Keratinocyte (primary cell): Measurements from ENCODE around the gene SACM1L. TPM values are rescaled to one million over a fixed set of nuclear protein-coding genes. Genes with fewer than 3 reads are reported as not detected.
A peak's percentile ranks its signal among the peaks of the same experiment; 100 is the strongest.

ENCODE experiments used
- DNase-seq: peaks from one replicate; pipeline ENCODE4 v3.0.0-alpha.2; 2011; ENCODE audit warnings: low read depth, missing footprints, low spot score
- FAIRE-seq: peaks from 2 replicates; lab custom pipeline; 2011; peaks lifted over from hg19 to GRCh38; lab: Jason Lieb, UNC
- H2AFZ ChIP-seq: 2 replicates; pipeline ENCODE4 v1.6.0; 2012; ENCODE audit warnings: low read length, control low read depth, inconsistent platforms; ENCODE audit not compliant: control insufficient read depth
- H3K27ac ChIP-seq: 2 replicates; pipeline ENCODE4 v1.5.1; 2011; ENCODE audit warnings: low read length; ENCODE audit not compliant: control insufficient read depth, insufficient read depth
- H3K27me3 ChIP-seq: 3 replicates; pipeline ENCODE4 v1.6.0; 2011; ENCODE audit warnings: low read length; ENCODE audit not compliant: control insufficient read depth, insufficient read depth; ENCODE audit errors: extremely low read depth
- H3K36me3 ChIP-seq, 2 experiments: 2 replicates in 1 of 2; 3 replicates in 1 of 2; pipeline ENCODE4 v1.5.1; 2011; ENCODE audit warnings: low read length in 2 of 2, mild to moderate bottlenecking in 1 of 2; ENCODE audit not compliant: control insufficient read depth in 2 of 2, insufficient read depth in 2 of 2; ENCODE audit errors: extremely low read depth in 1 of 2
- H3K4me1 ChIP-seq: 3 replicates; pipeline ENCODE4 v1.5.1; 2011; ENCODE audit warnings: low read length; ENCODE audit not compliant: control insufficient read depth, insufficient read depth; ENCODE audit errors: extremely low read depth
- H3K4me2 ChIP-seq: 3 replicates; pipeline ENCODE4 v1.6.0; 2011; ENCODE audit warnings: low read depth, low read length; ENCODE audit not compliant: control insufficient read depth, insufficient read depth; ENCODE audit errors: extremely low read depth
- H3K4me3 ChIP-seq, 3 experiments: fragments of 200-600 bp in 1 of 3; sonication (generic) in 1 of 3; 2 replicates in 2 of 3; 3 replicates in 1 of 3; pipeline ENCODE4 v1.5.1; 2011 to 2016; ENCODE audit warnings: low read length in 3 of 3, mild to moderate bottlenecking in 3 of 3, control low read depth in 2 of 3, inconsistent platforms in 1 of 3, low read depth in 1 of 3, mixed read lengths in 1 of 3, mixed run types in 1 of 3, moderate library complexity in 1 of 3; ENCODE audit not compliant: control insufficient read depth in 2 of 3, insufficient read depth in 2 of 3; ENCODE audit errors: extremely low read depth in 1 of 3
- H3K79me2 ChIP-seq: 2 replicates; pipeline ENCODE4 v1.6.0; 2012; ENCODE audit warnings: low read length; ENCODE audit not compliant: control insufficient read depth, insufficient read depth
- H3K9ac ChIP-seq: 3 replicates; pipeline ENCODE4 v1.6.0; 2011; ENCODE audit warnings: low read length; ENCODE audit not compliant: control insufficient read depth, insufficient read depth; ENCODE audit errors: extremely low read depth
- H3K9me1 ChIP-seq: 3 replicates; pipeline ENCODE4 v1.6.0; 2011; ENCODE audit warnings: low read length; ENCODE audit not compliant: control insufficient read depth, insufficient read depth; ENCODE audit errors: extremely low read depth
- H3K9me3 ChIP-seq: 2 replicates; pipeline ENCODE4 v1.5.1; 2012; ENCODE audit warnings: low read depth, low read length; ENCODE audit not compliant: control insufficient read depth
- H4K20me1 ChIP-seq: 3 replicates; pipeline ENCODE4 v1.6.0; 2011; ENCODE audit warnings: low read length; ENCODE audit not compliant: control insufficient read depth, insufficient read depth; ENCODE audit errors: extremely low read depth
- EZH2 ChIP-seq: IDR thresholded peaks from one replicate; pipeline ENCODE4 v1.6.1; 2012; ENCODE audit warnings: inconsistent platforms, mild to moderate bottlenecking, low read length, moderate library complexity
- dilution Hi-C: fragments of 300-500 bp; cut with MboI; formaldehyde crosslinking; loops from one replicate; pipeline ENCODE4 v1.7.0; 2020; ENCODE audit warnings: low sequenced_read_pairs; ENCODE audit not compliant: extremely low pct_ligation_motif_present
- polyA plus RNA-seq, 5 experiments: library from polyadenylated mRNA; depleted of rRNA in 3 of 5; stranded (reverse) in 3 of 5; stranded (forward) in 1 of 5; unstranded in 1 of 5; fragments of >200 nt; gene quantifications; 1 replicate in 1 of 5; 2 replicates in 3 of 5; 3 replicates in 1 of 5; pipeline versions ENCODE4 v1.2.1 to v1.2.3, GENCODE V29; 2011 to 2012; ENCODE audit warnings: missing spikeins in 2 of 5, low read depth in 1 of 5, low replicate concordance in 1 of 5
- TF ChIP-seq, protein P1 (sequence below), 3 experiments: IDR thresholded peaks in 1 of 3; conservative IDR thresholded peaks in 1 of 3; optimal IDR thresholded peaks in 1 of 3; 2 replicates in 2 of 3; 3 replicates in 1 of 3; pipeline versions ENCODE3 to v1.5.1; 2011; ENCODE audit warnings: low read length in 3 of 3, mild to moderate bottlenecking in 3 of 3, moderate library complexity in 2 of 3, control low read depth in 1 of 3, inconsistent platforms in 1 of 3; ENCODE audit not compliant: insufficient read depth in 2 of 3; ENCODE audit errors: extremely low read depth in 1 of 3

SACM1L gene
- polyA plus RNA-seq, 1 donor (not counting 4 experiments of a cell fraction or from before 2014, with no cell fraction given): 44.3 TPM

DNA sequence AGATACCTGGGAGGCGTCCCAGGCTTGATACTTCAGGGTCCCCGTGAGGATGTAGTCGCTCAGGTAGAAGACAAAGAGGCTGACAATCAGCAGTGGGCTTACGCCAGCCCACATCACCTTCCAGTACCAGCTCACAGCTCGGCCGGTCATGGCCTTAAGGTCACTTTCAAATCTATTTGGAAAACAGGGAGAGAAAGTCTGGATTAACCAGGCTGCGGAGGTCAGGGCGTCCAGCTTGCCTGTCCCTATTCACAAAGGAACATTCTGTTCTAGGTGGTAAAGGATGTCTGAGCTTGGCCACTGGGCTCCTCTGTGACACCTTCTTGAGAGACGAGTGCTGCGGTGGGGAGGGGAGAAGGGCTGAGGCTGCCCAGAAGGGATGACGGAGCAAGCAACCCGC, 70.7 kb downstream of the SACM1L start:
- no peak for TF ChIP-seq EZH2
- TF ChIP-seq, protein P1, sequence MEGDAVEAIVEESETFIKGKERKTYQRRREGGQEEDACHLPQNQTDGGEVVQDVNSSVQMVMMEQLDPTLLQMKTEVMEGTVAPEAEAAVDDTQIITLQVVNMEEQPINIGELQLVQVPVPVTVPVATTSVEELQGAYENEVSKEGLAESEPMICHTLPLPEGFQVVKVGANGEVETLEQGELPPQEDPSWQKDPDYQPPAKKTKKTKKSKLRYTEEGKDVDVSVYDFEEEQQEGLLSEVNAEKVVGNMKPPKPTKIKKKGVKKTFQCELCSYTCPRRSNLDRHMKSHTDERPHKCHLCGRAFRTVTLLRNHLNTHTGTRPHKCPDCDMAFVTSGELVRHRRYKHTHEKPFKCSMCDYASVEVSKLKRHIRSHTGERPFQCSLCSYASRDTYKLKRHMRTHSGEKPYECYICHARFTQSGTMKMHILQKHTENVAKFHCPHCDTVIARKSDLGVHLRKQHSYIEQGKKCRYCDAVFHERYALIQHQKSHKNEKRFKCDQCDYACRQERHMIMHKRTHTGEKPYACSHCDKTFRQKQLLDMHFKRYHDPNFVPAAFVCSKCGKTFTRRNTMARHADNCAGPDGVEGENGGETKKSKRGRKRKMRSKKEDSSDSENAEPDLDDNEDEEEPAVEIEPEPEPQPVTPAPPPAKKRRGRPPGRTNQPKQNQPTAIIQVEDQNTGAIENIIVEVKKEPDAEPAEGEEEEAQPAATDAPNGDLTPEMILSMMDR (optimal IDR thresholded peaks at IDR 0.05 in 1 of 3, IDR thresholded peaks at IDR 0.05 in 1 of 3, conservative IDR thresholded peaks at IDR 0.05 in 1 of 3; ENCODE audit: extremely low read depth in 1 of 3, insufficient read depth in 2 of 3, low read length in 3 of 3): no peak
- dilution Hi-C loops: no loop called here
- no peaks in the 10 kb centered on the region for H3K36me3 ChIP-seq
- H3K4me2 ChIP-seq: no peak overlapping the region
- H3K9ac ChIP-seq: no peak overlapping the region
- H3K9me1 ChIP-seq: no peaks in the 10 kb centered on the region
- H3K27ac ChIP-seq: no peak overlapping the region
- H3K4me3 ChIP-seq: no peak overlapping the region
- DNase-seq (no peak), FAIRE-seq (no peak)
- H4K20me1 ChIP-seq: no peaks in the 10 kb centered on the region
- no peaks in the 10 kb centered on the region for H3K27me3 ChIP-seq
- no peaks in the 10 kb centered on the region for H3K79me2 ChIP-seq
- no peak overlapping the region for H2AFZ ChIP-seq
- no peaks in the 10 kb centered on the region for H3K9me3 ChIP-seq
- no peaks in the 10 kb centered on the region for H3K4me1 ChIP-seq

DNA sequence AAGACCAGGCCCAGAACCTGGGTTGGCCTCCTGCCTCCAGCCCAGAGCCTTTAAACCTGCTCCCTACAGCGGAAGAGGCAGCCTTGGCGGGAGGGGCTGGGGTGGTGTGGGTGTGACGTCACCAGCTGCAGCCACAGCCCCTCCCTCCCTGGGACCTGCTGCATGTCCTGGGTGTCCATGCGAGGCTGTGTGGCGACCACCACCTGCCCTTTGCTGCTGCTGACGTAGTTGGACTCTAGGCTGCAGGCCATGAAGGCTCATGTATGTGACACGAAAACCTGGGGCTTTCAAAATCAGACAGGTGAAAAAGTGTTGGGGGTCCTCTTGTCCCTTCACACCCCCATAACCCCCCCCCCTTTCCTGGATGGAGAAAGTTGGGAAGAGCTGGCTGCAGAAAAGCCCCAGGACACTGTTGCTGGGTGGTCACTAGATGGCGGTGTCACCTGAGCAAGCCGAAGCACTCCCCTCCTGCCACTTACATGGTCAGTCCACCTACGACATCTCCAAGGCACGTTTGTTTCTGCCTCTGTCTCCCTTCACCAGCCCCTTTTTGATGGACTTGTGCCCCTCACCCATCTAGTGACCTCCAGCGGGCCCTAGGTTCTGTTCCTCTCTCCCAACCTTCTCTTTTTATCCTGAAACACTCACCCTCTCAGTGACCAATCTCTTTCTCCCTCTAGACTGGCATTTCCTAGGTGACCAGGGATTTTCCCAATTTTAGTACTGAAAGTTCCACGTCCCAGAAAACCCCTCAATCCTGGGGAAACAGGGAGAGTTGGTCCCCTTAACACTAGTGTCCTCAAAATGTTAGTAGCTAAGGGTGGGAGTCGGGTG, 71.9 kb downstream of the SACM1L start:
- Histone ChIP-seq H3K36me3 (no peaks in the 10 kb centered on the region), H4K20me1 (no peaks in the 10 kb centered on the region), H3K4me2 (peak overlapping the region; percentile 12), H3K27ac (no peak overlapping the region), H3K9ac (no peak overlapping the region), H3K79me2 (no peaks in the 10 kb centered on the region), H3K27me3 (no peaks in the 10 kb centered on the region), H2AFZ (peak overlapping the region; percentile 10), H3K9me1 (no peaks in the 10 kb centered on the region), H3K4me3 (no peak overlapping the region), H3K4me1 (no peaks in the 10 kb centered on the region), H3K9me3 (no peaks in the 10 kb centered on the region)
- DNase-seq (peak; percentile 1), FAIRE-seq (peak; percentile 86)
- TF ChIP-seq, protein P1 (optimal IDR thresholded peaks at IDR 0.05 in 1 of 3, IDR thresholded peaks at IDR 0.05 in 1 of 3, conservative IDR thresholded peaks at IDR 0.05 in 1 of 3; ENCODE audit: extremely low read depth in 1 of 3, insufficient read depth in 2 of 3, low read length in 3 of 3): peak; percentile 82 to 98 (median 86)
- no peak for TF ChIP-seq EZH2
- dilution Hi-C loops: no loop called here
